Astrocyte (in vitro differentiated cells and primary cell): Measurements from ENCODE around the gene COBL.

Experiments used
- CTCF ChIP-seq: IDR thresholded peaks from 2 replicates; pipeline ENCODE4 v1.5.1; 2011; ENCODE audit warnings: low read depth, mild to moderate bottlenecking, inconsistent platforms, low read length, moderate library complexity; ENCODE audit not compliant: insufficient read depth
- EZH2 ChIP-seq: IDR thresholded peaks from 2 replicates; pipeline ENCODE4 v1.6.1; 2012; ENCODE audit warnings: mild to moderate bottlenecking, low read length, inconsistent platforms; ENCODE audit not compliant: insufficient read depth

- no peak for TF ChIP-seq EZH2
- TF ChIP-seq CTCF = no peak
Measured at GRCh38 chr7:51180092-51180491, 136.5 kb downstream of the COBL start.
